Activated T-cell treated with anti-CD3 and anti-CD28 coated beads, Interleukin-2, amount 50 U/mL, for 48 hours (primary cell): Measurements from ENCODE around the gene TLK2.

Source experiments
- DNase-seq, 2 experiments: peaks; one replicate each; pipeline ENCODE4 v3.0.0-alpha.2; 2020

Gene TLK2

GRCh38 chr17:62658136-62658920 is 179.7 kb downstream of the TLK2 start:
- DNase-seq, result no peak

- no peak for DNase-seq
Observed at GRCh38 chr17:62660629-62661118, 182.0 kb downstream of the TLK2 start.

GRCh38 chr17:62661337-62661736 is 182.7 kb downstream of the TLK2 start:
- no peak for DNase-seq

GRCh38 chr17:62662855-62663254 is 184.2 kb downstream of the TLK2 start:
- DNase-seq, result no peak
